Neural cell (in vitro differentiated cells): ENCODE measurements around the gene SOX13. TPM values are rescaled to one million over a fixed set of nuclear protein-coding genes. Genes with fewer than 3 reads are reported as not detected.

Experiments
- H2AFZ ChIP-seq: fragments of 200-600, 300-800 bp; sonication (generic), shearing (Covaris generic); 2 replicates; pipeline ENCODE4 v1.6.0; 2014; ENCODE audit warnings: low read depth, mild to moderate bottlenecking, antibody characterized with exemption, low read length, moderate library complexity
- H3F3A ChIP-seq: fragments of 200-600 bp; shearing (Covaris generic); 2 replicates; pipeline ENCODE4 v1.6.1; 2016; ENCODE audit warnings: mild to moderate bottlenecking, moderate library complexity, mixed read lengths, antibody characterized with exemption, low read length; ENCODE audit not compliant: insufficient read depth, poor library complexity, severe bottlenecking
- H3K27ac ChIP-seq: fragments of 200-600, 300-800 bp; sonication (generic), shearing (Covaris generic); 2 replicates; pipeline ENCODE4 v1.5.1; 2014; ENCODE audit warnings: mild to moderate bottlenecking, low read length, moderate library complexity
- H3K27me3 ChIP-seq: fragments of 300-800, 200-600 bp; sonication (generic), shearing (Covaris generic); 2 replicates; pipeline ENCODE4 v1.6.0; 2014; ENCODE audit warnings: mild to moderate bottlenecking, low read depth, low read length, moderate library complexity; ENCODE audit not compliant: insufficient read depth
- H3K36me3 ChIP-seq: fragments of 300-800, 200-600 bp; sonication (generic), shearing (Covaris generic); 2 replicates; pipeline ENCODE4 v1.5.1; 2014; ENCODE audit warnings: mild to moderate bottlenecking, antibody characterized with exemption, low read length, moderate library complexity; ENCODE audit not compliant: insufficient read depth
- H3K4me2 ChIP-seq: fragments of 300-800, 200-600 bp; sonication (generic), shearing (Covaris generic); 2 replicates; pipeline ENCODE4 v1.6.0; 2014; ENCODE audit warnings: mild to moderate bottlenecking, low read length
- H3K4me3 ChIP-seq: fragments of 300-800, 200-600 bp; sonication (generic), shearing (Covaris generic); 2 replicates; pipeline ENCODE4 v1.5.1; 2014; ENCODE audit warnings: mild to moderate bottlenecking, low read length, moderate library complexity
- H3K79me2 ChIP-seq: fragments of 200-600 bp; shearing (Covaris generic); replicated peaks from 2 replicates; pipeline ENCODE4 v1.6.0; 2014; ENCODE audit warnings: mild to moderate bottlenecking, low read length, moderate library complexity; ENCODE audit not compliant: insufficient read depth
- H3K9ac ChIP-seq: fragments of 300-800, 200-600 bp; sonication (generic), shearing (Covaris generic); 2 replicates; pipeline ENCODE4 v1.6.1; 2016; ENCODE audit warnings: mild to moderate bottlenecking, low read length, mixed read lengths
- H3K9me2 ChIP-seq: fragments of 200-600 bp; shearing (Covaris generic); 2 replicates; pipeline ENCODE4 v1.6.1; 2016; ENCODE audit warnings: mild to moderate bottlenecking, low read length, mixed read lengths; ENCODE audit not compliant: insufficient read depth
- H3K9me3 ChIP-seq: fragments of 200-600, 300-800 bp; sonication (generic), shearing (Covaris generic); 2 replicates; pipeline ENCODE4 v1.6.1; 2016; ENCODE audit warnings: mild to moderate bottlenecking, mixed run types, low read length, moderate library complexity, mixed read lengths
- H4K20me1 ChIP-seq: fragments of 200-600 bp; shearing (Covaris generic); 2 replicates; pipeline ENCODE4 v1.6.1; 2016; ENCODE audit warnings: mild to moderate bottlenecking, mixed run types; ENCODE audit not compliant: insufficient read depth
- CTCF ChIP-seq: fragments of 450-650 bp; IDR thresholded peaks from 2 replicates; pipeline ENCODE4 v1.5.1; 2014; ENCODE audit warnings: antibody characterized with exemption, mild to moderate bottlenecking, moderate library complexity; ENCODE audit not compliant: poor library complexity, severe bottlenecking
- EP300 ChIP-seq: fragments of 450-650 bp; conservative IDR thresholded peaks from 2 replicates; pipeline ENCODE4 v1.6.1; 2014; ENCODE audit warnings: antibody characterized with exemption, mild to moderate bottlenecking, moderate library complexity; ENCODE audit not compliant: poor library complexity, severe bottlenecking
- EZH2 ChIP-seq: fragments of 200-600, 300-800 bp; shearing (Covaris generic), sonication (generic); IDR thresholded peaks from 2 replicates; pipeline ENCODE4 v1.6.1; 2014; ENCODE audit warnings: antibody characterized with exemption, low read length, borderline replicate concordance, mild to moderate bottlenecking; ENCODE audit not compliant: insufficient read depth, poor library complexity, severe bottlenecking
- MXI1 ChIP-seq: fragments of 450-650 bp; conservative IDR thresholded peaks from 2 replicates; pipeline ENCODE4 v1.6.1; 2014; ENCODE audit warnings: antibody characterized with exemption, mild to moderate bottlenecking; ENCODE audit not compliant: poor library complexity, severe bottlenecking
- POLR2AphosphoS5 ChIP-seq: IDR thresholded peaks from 2 replicates; pipeline ENCODE4 v1.6.1; 2012
- RAD21 ChIP-seq: fragments of 450-650 bp; conservative IDR thresholded peaks from 2 replicates; pipeline ENCODE4 v1.6.1; 2014; ENCODE audit warnings: antibody characterized with exemption, mild to moderate bottlenecking, moderate library complexity
- REST ChIP-seq: IDR thresholded peaks from 2 replicates; pipeline ENCODE4 v1.6.1; 2012; ENCODE audit warnings: borderline replicate concordance
- SMC3 ChIP-seq: fragments of 450-650 bp; conservative IDR thresholded peaks from 2 replicates; pipeline ENCODE4 v1.6.1; 2014; ENCODE audit warnings: antibody characterized with exemption, mild to moderate bottlenecking, moderate library complexity; ENCODE audit not compliant: poor library complexity
- TAF1 ChIP-seq: IDR thresholded peaks from 2 replicates; pipeline ENCODE4 v1.6.1; 2012; ENCODE audit warnings: low read depth
- polyA plus RNA-seq: library from polyadenylated mRNA; depleted of rRNA; stranded (reverse); fragments of >200 nt; gene quantifications from 2 replicates; pipeline ENCODE4 v1.2.3, GENCODE V29; 2014

Gene SOX13
- polyA plus RNA-seq, 1 donor from 2014 or later: 1.7 TPM

DNA sequence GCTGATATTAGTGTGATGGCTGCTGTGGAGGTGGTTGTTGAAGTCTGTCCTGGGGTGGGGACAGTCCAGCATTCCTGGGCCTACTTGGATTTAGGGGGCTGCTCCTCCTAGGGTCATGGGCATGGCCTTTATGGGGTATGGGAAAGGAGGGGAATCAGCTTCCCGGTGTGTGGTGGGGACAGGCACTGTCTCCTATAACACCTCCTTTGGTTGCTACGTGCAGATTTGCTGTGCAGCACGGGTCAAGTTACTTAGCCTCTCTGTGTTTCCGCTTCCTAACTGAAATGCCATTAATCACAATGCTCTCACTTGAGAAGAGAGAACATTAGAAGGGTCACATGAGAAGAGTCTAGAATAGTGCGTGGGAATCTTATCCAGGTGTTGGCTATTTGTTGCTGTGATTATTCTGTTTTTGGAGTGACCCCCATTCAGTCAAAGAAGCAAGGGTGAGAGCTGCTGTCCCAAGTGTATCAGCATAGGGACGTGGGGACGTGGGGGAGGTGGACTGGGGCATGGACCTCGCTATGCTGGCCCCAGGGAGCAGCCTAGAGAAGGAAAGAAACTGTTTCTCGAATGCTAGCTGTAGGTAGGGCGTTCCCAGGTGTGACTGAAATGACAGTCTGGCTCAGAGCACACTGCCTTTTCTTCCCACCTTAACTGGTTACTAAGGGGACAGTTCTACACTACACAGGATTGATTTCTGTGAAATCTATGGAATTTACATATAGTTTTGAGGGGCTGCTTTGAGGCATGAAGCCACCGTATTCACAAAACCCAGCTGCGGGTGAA is 19.9 kb downstream of the SOX13 start:
- Histone ChIP-seq H3K4me3 (no peak overlapping the region), H3K79me2 (no peaks in the 10 kb centered on the region), H3K27me3 (no peaks in the 10 kb centered on the region), H3F3A (no peaks in the 10 kb centered on the region), H3K9me3 (no peaks in the 10 kb centered on the region), H3K27ac (no peak overlapping the region), H3K4me2 (no peak overlapping the region), H3K9ac (no peak overlapping the region), H3K9me2 (no peaks in the 10 kb centered on the region), H3K36me3 (no peaks in the 10 kb centered on the region), H4K20me1 (no peaks in the 10 kb centered on the region), H2AFZ (no peak overlapping the region)
- TF ChIP-seq POLR2AphosphoS5: no peak
- TF ChIP-seq EP300: no peak
- TF ChIP-seq MXI1: no peak
- TF ChIP-seq TAF1: no peak
- TF ChIP-seq REST: no peak
- no peak for TF ChIP-seq SMC3
- no peak for TF ChIP-seq EZH2
- no peak for TF ChIP-seq RAD21
- TF ChIP-seq CTCF: no peak

DNA sequence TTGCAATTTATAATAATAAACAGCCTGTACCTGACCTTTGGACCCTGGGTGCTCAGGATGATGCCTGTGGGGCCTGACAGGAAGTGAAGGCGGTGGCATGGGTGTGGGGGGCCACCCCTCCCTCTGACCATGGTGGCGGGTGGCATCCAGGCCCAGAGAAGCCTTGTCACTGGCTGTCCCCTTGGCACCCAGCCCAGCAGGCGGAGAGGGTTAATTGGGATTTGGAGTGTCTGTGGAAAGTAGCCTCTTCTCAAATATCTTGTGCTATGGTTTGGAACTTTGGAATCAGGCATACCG is 20.5 kb downstream of the SOX13 start:
- TF ChIP-seq MXI1: no peak
- TF ChIP-seq EZH2: no peak
- no peak for TF ChIP-seq RAD21
- TF ChIP-seq REST: no peak
- TF ChIP-seq TAF1: no peak
- TF ChIP-seq POLR2AphosphoS5: no peak
- no peak for TF ChIP-seq CTCF
- no peak for TF ChIP-seq SMC3
- no peak for TF ChIP-seq EP300
- Histone ChIP-seq H3K79me2 (no peaks in the 10 kb centered on the region), H3K4me2 (no peak overlapping the region)

More for the DNA sequence above, 20.5 kb downstream of the SOX13 start:
- H3K9ac ChIP-seq: no peak overlapping the region
- H2AFZ ChIP-seq: no peak overlapping the region
- H3K9me3 ChIP-seq: no peaks in the 10 kb centered on the region
- H3K9me2 ChIP-seq: no peaks in the 10 kb centered on the region
- no peak overlapping the region for H3K4me3 ChIP-seq
- H3K27me3 ChIP-seq: no peaks in the 10 kb centered on the region
- no peaks in the 10 kb centered on the region for H3K36me3 ChIP-seq
- H3K27ac ChIP-seq: no peak overlapping the region
- H4K20me1 ChIP-seq: no peaks in the 10 kb centered on the region
- H3F3A ChIP-seq: no peaks in the 10 kb centered on the region
